MM.1S (cell line): ENCODE results near the gene KDM2A.
A peak's percentile ranks its signal among the peaks of the same experiment; 100 is the strongest.
"Not testable (repeated sequence)": the region's sequence is repeated elsewhere in the genome, so short reads cannot be mapped to it uniquely, and the experiment has no call there.

Experiments used
- DNase-seq: peaks from one replicate; pipeline ENCODE4 v3.0.0-alpha.2; 2015
- H2AFZ ChIP-seq: fragments of 300-600 bp; sonication (generic); 2 replicates; pipeline ENCODE4 v1.6.0; 2016; ENCODE audit warnings: antibody characterized with exemption, low read length
- H3F3A ChIP-seq: fragments of 300-600 bp; sonication (generic); 2 replicates; pipeline ENCODE4 v1.6.1; 2016; ENCODE audit warnings: mild to moderate bottlenecking, antibody characterized with exemption, low read length, moderate library complexity, mixed read lengths; ENCODE audit not compliant: insufficient read depth
- H3K27ac ChIP-seq: fragments of 300-600 bp; sonication (generic); 2 replicates; pipeline ENCODE4 v1.5.1; 2016; ENCODE audit warnings: mild to moderate bottlenecking, low read length
- H3K27me3 ChIP-seq: fragments of 300-600 bp; sonication (generic); replicated peaks from 2 replicates; pipeline ENCODE4 v1.6.0; 2016; ENCODE audit warnings: low read length; ENCODE audit not compliant: insufficient read depth
- H3K36me3 ChIP-seq: fragments of 300-600 bp; sonication (generic); replicated peaks from 2 replicates; pipeline ENCODE4 v1.6.1; 2016; ENCODE audit warnings: mild to moderate bottlenecking, low read length, mixed read lengths; ENCODE audit not compliant: insufficient read depth
- H3K4me1 ChIP-seq: fragments of 300-600 bp; sonication (generic); 2 replicates; pipeline ENCODE4 v1.6.1; 2016; ENCODE audit warnings: low read length, mixed read lengths
- H3K4me2 ChIP-seq: fragments of 300-600 bp; sonication (generic); 2 replicates; pipeline ENCODE4 v1.6.0; 2016; ENCODE audit warnings: low read depth, low read length
- H3K4me3 ChIP-seq: fragments of 300-600 bp; sonication (generic); 2 replicates; pipeline ENCODE4 v1.5.1; 2016; ENCODE audit warnings: low read length, mixed read lengths
- H3K79me2 ChIP-seq: fragments of 300-600 bp; sonication (generic); 2 replicates; pipeline ENCODE4 v1.6.1; 2016; ENCODE audit warnings: mixed run types, low read length, mixed read lengths
- H3K9ac ChIP-seq: fragments of 300-600 bp; sonication (generic); 2 replicates; pipeline ENCODE4 v1.6.1; 2016; ENCODE audit warnings: low read length, mixed read lengths
- H3K9me2 ChIP-seq: fragments of 300-600 bp; sonication (generic); replicated peaks from 2 replicates; pipeline ENCODE4 v1.6.1; 2016; ENCODE audit warnings: mild to moderate bottlenecking, low read length, mixed read lengths; ENCODE audit not compliant: insufficient read depth
- H3K9me3 ChIP-seq: fragments of 300-600 bp; sonication (generic); replicated peaks from 2 replicates; pipeline ENCODE4 v1.6.1; 2016; ENCODE audit warnings: mild to moderate bottlenecking, low read length, mixed read lengths; ENCODE audit not compliant: insufficient read depth
- H4K20me1 ChIP-seq: fragments of 300-600 bp; sonication (generic); 2 replicates; pipeline ENCODE4 v1.6.1; 2016; ENCODE audit warnings: mild to moderate bottlenecking, low read length, moderate library complexity, mixed read lengths; ENCODE audit not compliant: insufficient read depth
- CTCF ChIP-seq: fragments of 300-600 bp; sonication (generic); IDR thresholded peaks from 2 replicates; pipeline ENCODE4 v1.5.1; 2016; ENCODE audit warnings: antibody characterized with exemption, low read length, mixed read lengths
- EZH2 ChIP-seq: fragments of 300-600 bp; sonication (generic); optimal IDR thresholded peaks from 2 replicates; pipeline ENCODE3; 2017; ENCODE audit warnings: low read depth, mild to moderate bottlenecking, antibody characterized with exemption, low read length, mixed read lengths
- EZH2phosphoT487 ChIP-seq: fragments of 300-600 bp; sonication (generic); IDR thresholded peaks from 2 replicates; pipeline ENCODE4 v1.6.1; 2018; ENCODE audit warnings: antibody characterized with exemption, low read length

The KDM2A gene

GRCh38 chr11:67126986-67127385 is 7.9 kb downstream of the KDM2A start:
- Histone ChIP-seq H3F3A (peaks cover 6% of the 10 kb centered on the region; the same call in 1 of the 2 replicates), H4K20me1 (peaks cover 8% of the 10 kb centered on the region; the same call in 1 of the 2 replicates), H3K4me1 (peaks cover 19% of the 10 kb centered on the region), H2AFZ (no peak overlapping the region), H3K27ac (no peak overlapping the region), H3K27me3 (no peaks in the 10 kb centered on the region), H3K4me3 (no peak overlapping the region), H3K9me3 (no peaks in the 10 kb centered on the region), H3K9ac (no peak overlapping the region), H3K4me2 (no peak overlapping the region), H3K79me2 (peaks cover 94% of the 10 kb centered on the region), H3K36me3 (peaks cover 3% of the 10 kb centered on the region), H3K9me2 (no peaks in the 10 kb centered on the region)
- no peak for TF ChIP-seq EZH2phosphoT487
- no peak for DNase-seq

GRCh38 chr11:67130861-67131260 is 11.8 kb downstream of the KDM2A start:
- not testable (repeated sequence) for H3K36me3 ChIP-seq, H3K27me3 ChIP-seq, DNase-seq, H4K20me1 ChIP-seq, H3K9me2 ChIP-seq, H3K9me3 ChIP-seq, H3K9ac ChIP-seq, H2AFZ ChIP-seq, H3K4me2 ChIP-seq, H3K4me1 ChIP-seq, H3F3A ChIP-seq, H3K4me3 ChIP-seq
- peaks cover 94% of the 10 kb centered on the region for H3K79me2 ChIP-seq
- peak overlapping the region; percentile 34; the same call in 1 of the 2 replicates for H3K27ac ChIP-seq

- Histone ChIP-seq H3K9ac (no peak overlapping the region), H3K4me3 (no peak overlapping the region), H3K79me2 (peaks cover 99% of the 10 kb centered on the region), H3K4me1 (no peaks in the 10 kb centered on the region), H3K4me2 (no peak overlapping the region), H3K27me3 (no peaks in the 10 kb centered on the region), H3K9me2 (no peaks in the 10 kb centered on the region), H3K27ac (no peak overlapping the region), H3K36me3 (peaks cover 9% of the 10 kb centered on the region), H3K9me3 (no peaks in the 10 kb centered on the region), H3F3A (no peaks in the 10 kb centered on the region), H4K20me1 (no peaks in the 10 kb centered on the region; the same call in 1 of the 2 replicates), H2AFZ (no peak overlapping the region)
- DNase-seq: no peak
- TF ChIP-seq EZH2: no peak
- TF ChIP-seq CTCF: no peak
- TF ChIP-seq EZH2phosphoT487: no peak
Observed at GRCh38 chr11:67136156-67136555, 17.1 kb downstream of the KDM2A start.

- no peaks in the 10 kb centered on the region for H3K4me1 ChIP-seq
- no peak overlapping the region for H2AFZ ChIP-seq
- TF ChIP-seq EZH2phosphoT487: no peak
- no peak for TF ChIP-seq EZH2
- no peak for TF ChIP-seq CTCF
- no peak overlapping the region for H3K9ac ChIP-seq
- no peak overlapping the region for H3K27ac ChIP-seq
- H3F3A ChIP-seq: no peaks in the 10 kb centered on the region
- no peaks in the 10 kb centered on the region for H3K9me3 ChIP-seq
- H3K79me2 ChIP-seq: peaks cover 93% of the 10 kb centered on the region
- H3K4me3 ChIP-seq: no peak overlapping the region
- H3K27me3 ChIP-seq: no peaks in the 10 kb centered on the region
- H3K4me2 ChIP-seq: no peak overlapping the region
- H4K20me1 ChIP-seq: peaks cover 3% of the 10 kb centered on the region
- no peak for DNase-seq
- H3K9me2 ChIP-seq: no peaks in the 10 kb centered on the region
- H3K36me3 ChIP-seq: peaks cover 9% of the 10 kb centered on the region
Observed at GRCh38 chr11:67138922-67139321, 19.9 kb downstream of the KDM2A start.
